ENCODE data around the gene FSIP1.

DNA sequence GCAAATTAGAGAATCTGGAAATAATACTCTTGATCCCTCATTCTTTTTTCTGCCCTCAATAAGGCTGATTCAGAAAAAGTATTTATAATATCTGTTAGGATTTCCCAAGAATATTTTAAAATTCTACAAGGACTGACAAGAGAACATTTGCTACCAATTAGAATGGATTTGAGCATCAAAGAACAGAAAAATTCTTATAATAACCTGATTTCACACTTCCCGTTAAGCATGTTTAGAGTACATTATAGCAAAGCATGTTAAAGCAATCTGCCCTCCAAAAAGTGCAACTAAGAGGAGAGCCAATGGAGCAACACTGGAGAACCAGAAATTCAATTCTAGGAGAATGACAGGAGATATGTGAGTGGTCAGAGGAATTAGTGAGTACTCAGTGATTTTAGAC is 144.6 kb downstream of the FSIP1 start:
- TF ChIP-seq, protein P1, sequence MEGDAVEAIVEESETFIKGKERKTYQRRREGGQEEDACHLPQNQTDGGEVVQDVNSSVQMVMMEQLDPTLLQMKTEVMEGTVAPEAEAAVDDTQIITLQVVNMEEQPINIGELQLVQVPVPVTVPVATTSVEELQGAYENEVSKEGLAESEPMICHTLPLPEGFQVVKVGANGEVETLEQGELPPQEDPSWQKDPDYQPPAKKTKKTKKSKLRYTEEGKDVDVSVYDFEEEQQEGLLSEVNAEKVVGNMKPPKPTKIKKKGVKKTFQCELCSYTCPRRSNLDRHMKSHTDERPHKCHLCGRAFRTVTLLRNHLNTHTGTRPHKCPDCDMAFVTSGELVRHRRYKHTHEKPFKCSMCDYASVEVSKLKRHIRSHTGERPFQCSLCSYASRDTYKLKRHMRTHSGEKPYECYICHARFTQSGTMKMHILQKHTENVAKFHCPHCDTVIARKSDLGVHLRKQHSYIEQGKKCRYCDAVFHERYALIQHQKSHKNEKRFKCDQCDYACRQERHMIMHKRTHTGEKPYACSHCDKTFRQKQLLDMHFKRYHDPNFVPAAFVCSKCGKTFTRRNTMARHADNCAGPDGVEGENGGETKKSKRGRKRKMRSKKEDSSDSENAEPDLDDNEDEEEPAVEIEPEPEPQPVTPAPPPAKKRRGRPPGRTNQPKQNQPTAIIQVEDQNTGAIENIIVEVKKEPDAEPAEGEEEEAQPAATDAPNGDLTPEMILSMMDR (IDR thresholded peaks at IDR 0.05) = no peak
- no peak for TF ChIP-seq POLR2AphosphoS5 (IDR thresholded peaks at IDR 0.05)
- TF ChIP-seq EP300 (IDR thresholded peaks at IDR 0.05) = no peak
- TF ChIP-seq POLR2A (IDR thresholded peaks at IDR 0.05; ENCODE audit: low read depth) = no peak
